GM20000 (cell line): ENCODE data around the gene XPNPEP2.

ENCODE experiments used
- DNase-seq: peaks from one replicate; pipeline ENCODE4 v3.0.0; 2012; ENCODE audit warnings: low spot score
- CTCF ChIP-seq: IDR thresholded peaks from 2 replicates; pipeline ENCODE4 v1.5.1; 2012; ENCODE audit warnings: mild to moderate bottlenecking, control low read depth; ENCODE audit errors: extremely low read depth, missing control alignments

The XPNPEP2 gene

DNA sequence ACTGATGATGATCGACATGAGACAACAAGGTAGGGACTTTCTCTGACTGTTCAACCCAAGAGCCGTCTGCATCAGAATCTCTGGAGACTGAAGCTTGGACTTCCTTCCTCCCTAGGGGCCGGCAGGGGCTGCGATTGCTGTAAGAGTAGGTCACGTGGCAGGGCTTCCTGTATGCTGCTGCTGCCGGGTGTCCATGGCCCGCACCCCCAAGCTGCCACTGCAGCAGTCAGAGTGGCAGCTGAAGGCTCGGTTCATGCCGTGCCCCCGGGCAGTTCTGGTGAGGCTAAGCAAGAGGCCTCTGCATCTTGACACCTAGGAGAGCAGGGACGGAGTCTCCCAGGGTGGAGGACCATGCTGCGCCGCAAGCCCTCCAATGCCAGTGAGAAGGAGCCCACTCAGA is 41.0 kb downstream of the XPNPEP2 start, which contains the start of gene SASH3:
TSS of gene SASH3 (plus strand) at position 203 of the 400 bp plus-strand sequence. CDS start at position 352, 149 bp downstream.
- TF ChIP-seq CTCF = no peak
- peak; percentile 38 for DNase-seq

DNA sequence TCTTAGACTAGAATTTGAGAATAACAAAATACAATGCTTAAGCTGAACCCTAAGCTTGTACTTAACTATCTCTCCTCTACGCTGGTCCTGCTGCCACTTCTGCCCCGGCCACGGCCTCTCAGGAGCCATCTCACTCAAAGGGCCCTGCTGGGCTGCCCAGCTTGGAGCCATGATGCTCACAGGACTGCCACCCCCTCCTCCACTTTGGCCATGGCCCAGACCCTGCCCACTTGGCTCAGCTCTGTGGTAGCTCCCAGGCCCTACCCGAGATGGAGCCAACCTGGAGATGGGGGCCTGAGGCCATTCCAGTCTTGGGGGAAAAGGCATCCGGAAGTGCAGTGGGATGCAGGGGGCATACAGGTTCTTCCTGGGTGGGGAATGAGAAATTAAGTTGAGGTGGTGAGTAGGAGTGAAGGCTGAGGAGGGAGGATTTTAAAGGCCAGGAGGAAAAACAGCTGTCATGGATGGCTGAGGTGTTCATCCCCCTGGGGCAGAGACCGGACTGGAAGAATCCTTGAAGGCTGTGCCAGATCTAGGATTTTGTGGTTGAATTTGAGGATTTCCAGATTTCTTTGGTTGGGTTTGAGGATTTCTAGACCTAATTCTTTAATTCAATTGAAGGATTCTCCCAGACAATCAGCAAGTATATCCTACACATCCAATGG is 41.8 kb downstream of the XPNPEP2 start:
- no peak for TF ChIP-seq CTCF
- DNase-seq = no peak

DNA sequence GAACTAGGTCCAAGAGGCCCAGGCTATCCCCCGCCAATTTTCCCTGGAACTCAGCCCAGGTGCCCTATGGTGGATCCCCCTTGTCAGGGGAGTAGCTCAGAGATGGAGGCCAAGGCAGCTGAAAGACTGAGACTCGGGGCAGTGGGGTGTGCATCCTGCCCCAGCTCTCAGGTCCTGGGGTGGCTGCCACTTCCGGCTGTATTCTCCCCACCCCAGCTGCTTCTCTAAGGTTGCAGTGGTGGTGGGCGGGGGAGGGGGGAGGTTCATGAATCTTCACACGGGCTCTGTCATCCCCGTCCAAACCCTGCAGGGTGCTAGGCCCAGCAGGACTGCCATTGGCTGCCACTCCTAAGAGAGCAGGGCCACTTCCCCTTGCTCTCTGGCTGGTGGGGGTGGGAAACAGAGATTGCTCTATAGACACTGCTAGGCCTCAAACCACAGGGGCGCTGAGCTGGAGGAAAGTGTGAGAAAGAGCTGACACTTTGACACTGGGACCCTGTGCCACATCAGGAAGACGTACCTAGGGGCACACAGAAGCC is 42.4 kb downstream of the XPNPEP2 start:
- peak; percentile 77 for DNase-seq
- TF ChIP-seq CTCF = no peak

DNA sequence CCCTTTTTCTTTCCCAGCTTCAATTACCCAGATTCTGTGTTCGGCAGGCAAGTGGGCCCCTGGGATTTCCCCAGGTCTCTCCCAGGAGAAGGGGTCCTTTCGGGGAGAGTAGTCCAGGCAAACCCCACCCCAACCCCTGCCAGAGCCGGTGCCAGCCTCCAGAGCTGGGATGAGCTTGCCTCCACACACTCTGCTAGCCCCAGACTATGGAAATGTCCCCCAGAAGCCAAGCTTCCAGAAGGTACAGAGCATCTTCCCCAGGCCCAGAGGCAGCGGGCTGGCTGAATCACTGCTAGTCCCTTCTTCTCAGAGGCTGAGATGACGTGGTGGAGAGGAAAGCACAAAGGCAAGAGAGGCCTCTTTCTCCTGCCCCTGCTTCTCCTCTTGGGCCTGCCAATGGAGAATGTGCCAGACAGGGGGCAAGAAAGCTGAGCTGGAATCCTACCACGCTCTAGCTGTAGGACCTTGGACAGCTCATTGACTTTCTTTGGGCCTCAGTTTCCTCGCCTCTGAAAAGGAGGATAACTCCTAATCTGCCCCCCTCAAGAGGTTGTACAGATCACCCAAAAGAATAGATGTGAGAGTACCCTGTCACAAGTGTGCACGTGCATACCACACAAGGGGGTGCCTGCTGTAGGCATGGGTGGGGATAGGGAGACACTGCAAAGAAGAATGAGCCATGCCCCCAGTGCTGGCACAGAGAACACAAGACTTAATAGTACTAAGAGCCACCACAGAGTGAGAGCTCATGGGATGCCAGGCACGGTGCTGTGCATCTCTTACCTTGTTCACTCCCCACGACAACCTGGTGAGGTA is 43.1 kb downstream of the XPNPEP2 start:
- no peak for DNase-seq
- TF ChIP-seq CTCF = no peak

DNA sequence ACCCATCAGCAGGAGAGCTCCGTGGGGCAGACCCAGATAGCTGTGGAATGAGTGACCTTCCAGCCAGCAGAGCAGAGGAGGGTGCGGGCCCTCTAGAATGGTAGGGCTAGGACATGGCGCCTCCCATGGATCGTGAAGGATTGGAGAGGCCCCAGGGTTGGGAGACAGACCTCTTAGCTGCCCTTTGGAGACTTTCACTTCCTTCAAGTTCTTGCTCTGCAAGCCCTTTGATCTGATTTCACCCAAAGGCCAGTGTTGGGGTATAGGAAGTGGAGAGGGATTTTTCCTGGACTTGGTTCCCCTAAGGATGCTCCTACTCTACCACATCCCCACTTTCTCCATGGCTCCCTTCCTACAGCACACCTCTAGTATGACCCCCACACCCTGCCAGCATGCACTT is 43.9 kb downstream of the XPNPEP2 start:
- TF ChIP-seq CTCF = no peak
- no peak for DNase-seq

DNA sequence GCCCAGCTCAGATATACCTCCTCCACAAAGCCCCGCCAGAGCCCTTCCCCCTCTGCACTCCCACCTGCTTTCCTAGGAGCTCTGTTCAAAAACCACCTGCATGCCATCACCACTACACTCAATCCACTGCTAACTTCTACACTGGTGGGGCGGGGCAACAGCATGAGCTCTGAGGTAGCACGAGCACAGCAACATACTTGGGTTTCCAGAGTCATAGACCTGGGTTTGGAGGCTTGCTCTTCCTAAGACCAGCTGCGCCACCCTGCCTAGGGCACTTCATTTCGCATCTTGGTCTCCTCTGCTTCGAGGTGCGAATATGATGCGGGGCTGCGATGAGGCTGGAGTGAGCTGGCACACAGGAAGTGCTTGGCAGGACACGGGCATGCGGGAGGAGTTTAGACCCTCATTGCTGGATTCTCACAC is 44.5 kb downstream of the XPNPEP2 start:
- no peak for DNase-seq
- TF ChIP-seq CTCF = no peak

DNA sequence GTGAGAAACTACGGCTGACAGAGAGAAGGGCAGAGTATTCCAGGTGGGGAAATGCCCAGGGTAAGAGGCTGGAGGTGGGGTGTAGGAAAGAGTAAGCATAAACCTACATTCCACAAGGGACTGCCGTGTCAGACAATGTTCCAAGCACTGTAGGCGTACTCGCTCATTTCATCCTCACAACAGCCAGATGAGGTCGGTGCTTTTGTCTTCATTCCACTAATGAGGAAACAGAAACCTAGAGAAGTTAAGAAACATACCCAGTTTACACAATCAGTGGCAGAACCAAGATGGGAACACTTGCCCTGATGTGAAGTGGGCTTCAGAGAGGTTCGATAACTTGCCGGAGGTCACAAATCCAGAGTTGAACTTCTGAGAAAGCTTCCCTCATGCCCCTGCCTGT is 45.6 kb downstream of the XPNPEP2 start:
- TF ChIP-seq CTCF = no peak
- DNase-seq = no peak
